Endothelial cell of umbilical vein (primary cell): Measurements from ENCODE around the gene TATDN3. TPM values are rescaled to one million over a fixed set of nuclear protein-coding genes. Genes with fewer than 3 reads are reported as not detected.

Experiments used
- BruUV-seq: library from RNA; stranded (reverse); fragments of 400-500 nt; replicated peaks from 2 replicates; lab custom pipeline; 2021; lab: Mats Ljungman, UMichigan
- CTCF ChIA-PET: fragments of 300-600, 350-600 bp; sonication (Branson Sonifier 250); formaldehyde crosslinking; loops from one replicate; lab custom pipeline; 2021; ENCODE audit warnings: antibody characterized with exemption, inconsistent platforms; lab: Charles Lee
- POLR2A ChIA-PET: fragments of 300-600, 350-600 bp; sonication (Branson Sonifier 250); formaldehyde crosslinking; loops from one replicate; lab custom pipeline; 2021; ENCODE audit warnings: antibody characterized with exemption, inconsistent platforms; lab: Charles Lee
- DNase-seq: peaks from one replicate; pipeline ENCODE4 v3.0.0-alpha.2; 2011; ENCODE audit warnings: low read depth, low spot score
- FAIRE-seq: peaks from 2 replicates; lab custom pipeline; 2011; peaks lifted over from hg19 to GRCh38; lab: Jason Lieb, UNC
- H2AFZ ChIP-seq: 2 replicates; pipeline ENCODE4 v1.6.0; 2012; ENCODE audit warnings: low read depth, low read length, control low read depth, inconsistent platforms
- H3K27ac ChIP-seq: 2 replicates; pipeline ENCODE4 v1.5.1; 2011; ENCODE audit warnings: low read depth, mild to moderate bottlenecking, control low read depth, low read length, moderate library complexity; ENCODE audit not compliant: insufficient read depth
- H3K27me3 ChIP-seq, 2 experiments: 2 replicates each; pipeline versions ENCODE4 v1.6.0 to v1.6.1; 2011; ENCODE audit warnings: low read length in 2 of 2, mixed read lengths in 1 of 2; ENCODE audit not compliant: control insufficient read depth in 2 of 2, insufficient read depth in 2 of 2
- H3K36me3 ChIP-seq, 2 experiments: 2 replicates in 1 of 2; 3 replicates in 1 of 2; pipeline ENCODE4 v1.5.1; 2011; ENCODE audit warnings: low read length in 2 of 2, mild to moderate bottlenecking in 1 of 2, moderate library complexity in 1 of 2; ENCODE audit not compliant: control insufficient read depth in 2 of 2, insufficient read depth in 2 of 2; ENCODE audit errors: extremely low read depth in 1 of 2
- H3K4me1 ChIP-seq: 3 replicates; pipeline ENCODE4 v1.5.1; 2011; ENCODE audit warnings: mild to moderate bottlenecking, low read length; ENCODE audit not compliant: control insufficient read depth, insufficient read depth; ENCODE audit errors: extremely low read depth
- H3K4me2 ChIP-seq: 2 replicates; pipeline ENCODE4 v1.6.1; 2011; ENCODE audit warnings: low read length, control low read depth, mixed read lengths; ENCODE audit not compliant: insufficient read depth
- H3K4me3 ChIP-seq, 3 experiments: fragments of 200-600 bp in 1 of 3; sonication (generic), shearing (Covaris generic) in 1 of 3; replicated peaks in 1 of 3; 2 replicates each; pipeline ENCODE4 v1.5.1; 2011 to 2016; ENCODE audit warnings: control low read depth in 3 of 3, low read length in 3 of 3, mild to moderate bottlenecking in 2 of 3, inconsistent platforms in 1 of 3, low read depth in 1 of 3, moderate library complexity in 1 of 3; ENCODE audit not compliant: insufficient read depth in 1 of 3
- H3K79me2 ChIP-seq: 2 replicates; pipeline ENCODE4 v1.6.0; 2012; ENCODE audit warnings: low read length, inconsistent platforms; ENCODE audit not compliant: control insufficient read depth, insufficient read depth
- H3K9ac ChIP-seq: replicated peaks from 2 replicates; pipeline ENCODE3; 2011; ENCODE audit warnings: low read length, control low read depth; ENCODE audit not compliant: insufficient read depth; ENCODE audit errors: extremely low read depth
- H3K9me1 ChIP-seq: replicated peaks from 3 replicates; pipeline ENCODE4 v1.6.0; 2011; ENCODE audit warnings: mild to moderate bottlenecking, low read length; ENCODE audit not compliant: control insufficient read depth, insufficient read depth; ENCODE audit errors: extremely low read depth
- H3K9me3 ChIP-seq: replicated peaks from 2 replicates; pipeline ENCODE4 v1.5.1; 2012; ENCODE audit warnings: low read length, inconsistent platforms; ENCODE audit not compliant: control insufficient read depth, insufficient read depth
- H4K20me1 ChIP-seq: replicated peaks from 2 replicates; pipeline ENCODE3; 2011; ENCODE audit warnings: mild to moderate bottlenecking, low read length; ENCODE audit not compliant: control insufficient read depth, insufficient read depth; ENCODE audit errors: extremely low read depth
- EZH2 ChIP-seq: IDR thresholded peaks from 2 replicates; pipeline ENCODE4 v1.6.1; 2012; ENCODE audit warnings: borderline replicate concordance, low read depth, mild to moderate bottlenecking, moderate library complexity, low read length, inconsistent platforms; ENCODE audit not compliant: severe bottlenecking
- FOS ChIP-seq: IDR thresholded peaks from 2 replicates; pipeline ENCODE4 v1.6.1; 2011; ENCODE audit warnings: mild to moderate bottlenecking, low read length, moderate library complexity, borderline replicate concordance; ENCODE audit not compliant: insufficient read depth
- JUN ChIP-seq: IDR thresholded peaks from 2 replicates; pipeline ENCODE4 v1.6.1; 2011; ENCODE audit warnings: borderline replicate concordance, low read depth; ENCODE audit not compliant: insufficient read length, insufficient read depth
- MYC ChIP-seq: IDR thresholded peaks from one replicate; pipeline ENCODE4 v1.6.1; 2011; ENCODE audit warnings: mild to moderate bottlenecking, low read depth, low read length
- POLR2A ChIP-seq: IDR thresholded peaks from 2 replicates; pipeline ENCODE4 v1.6.1; 2012; ENCODE audit warnings: low read depth, mild to moderate bottlenecking, control low read depth, low read length
- POLR2AphosphoS5 ChIP-seq: IDR thresholded peaks from 2 replicates; pipeline ENCODE4 v1.6.1; 2012; ENCODE audit warnings: low read depth, mild to moderate bottlenecking, control low read depth, low read length, moderate library complexity; ENCODE audit not compliant: insufficient read depth
- dilution Hi-C: fragments of 300-500 bp; cut with MboI; formaldehyde crosslinking; loops from one replicate; pipeline ENCODE4 v1.15.0; 2019; ENCODE audit warnings: low sequenced_read_pairs; ENCODE audit not compliant: extremely low pct_ligation_motif_present
- intact Hi-C: fragments of 100-400 bp; cut with micrococcal nuclease; formaldehyde crosslinking; loops from one replicate; pipeline ENCODE4 v1.10.0; 2022
- polyA plus RNA-seq, 4 experiments: library from polyadenylated mRNA; depleted of rRNA in 3 of 4; stranded (reverse) in 3 of 4; unstranded in 1 of 4; fragments of >200 nt; gene quantifications; 2 replicates each; pipeline versions ENCODE4 v1.2.1 to v1.2.3, GENCODE V29; 2011 to 2012; ENCODE audit warnings: missing spikeins in 1 of 4
- total RNA-seq: library from RNA; stranded (reverse); gene quantifications from 2 replicates; pipeline ENCODE4 v1.2.3, GENCODE V29; 2021
- TF ChIP-seq, protein P1 (sequence below), 2 donors: IDR thresholded peaks; 1 replicate in 1 of 2; 2 replicates in 1 of 2; pipeline ENCODE4 v1.5.1; 2011; ENCODE audit warnings: low read length in 2 of 2, mild to moderate bottlenecking in 2 of 2, moderate library complexity in 2 of 2, control low read depth in 1 of 2, inconsistent platforms in 1 of 2, low read depth in 1 of 2; ENCODE audit not compliant: insufficient read depth in 1 of 2; ENCODE audit errors: extremely low read depth in 1 of 2
- TF ChIP-seq, protein P2 (sequence below): IDR thresholded peaks from 2 replicates; pipeline ENCODE4 v1.6.1; 2011; ENCODE audit not compliant: insufficient read depth, insufficient read length

Gene TATDN3
- total and polyA plus RNA-seq, 2 donors (not counting 3 experiments of a cell fraction or from before 2014, with no cell fraction given) = 4.3 to 8.0 TPM

DNA sequence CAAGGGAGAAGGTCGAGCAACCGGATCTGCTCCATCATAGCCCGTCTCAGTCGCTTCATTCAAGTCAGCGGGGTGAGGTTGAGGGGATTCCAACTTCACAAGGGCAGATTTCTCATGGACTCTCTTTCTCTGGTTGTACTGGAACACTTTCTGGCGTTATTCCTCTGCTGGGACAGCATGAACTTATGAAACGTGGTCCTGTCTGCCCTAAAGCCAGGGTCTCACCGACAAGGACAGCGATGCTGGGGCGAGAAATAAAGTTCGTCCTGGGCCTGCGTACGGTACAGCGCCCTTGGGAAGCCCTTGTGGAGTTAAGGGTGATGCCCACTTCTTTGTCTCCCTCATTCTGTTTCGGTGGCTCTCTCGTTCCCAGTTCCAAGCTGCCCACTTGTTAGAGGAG is 65.1 kb downstream of the TATDN3 start:
- H3K4me3 ChIP-seq = no peak overlapping the region
- no peak for TF ChIP-seq JUN
- TF ChIP-seq MYC = no peak
- TF ChIP-seq POLR2AphosphoS5 = no peak
- TF ChIP-seq, protein P1, sequence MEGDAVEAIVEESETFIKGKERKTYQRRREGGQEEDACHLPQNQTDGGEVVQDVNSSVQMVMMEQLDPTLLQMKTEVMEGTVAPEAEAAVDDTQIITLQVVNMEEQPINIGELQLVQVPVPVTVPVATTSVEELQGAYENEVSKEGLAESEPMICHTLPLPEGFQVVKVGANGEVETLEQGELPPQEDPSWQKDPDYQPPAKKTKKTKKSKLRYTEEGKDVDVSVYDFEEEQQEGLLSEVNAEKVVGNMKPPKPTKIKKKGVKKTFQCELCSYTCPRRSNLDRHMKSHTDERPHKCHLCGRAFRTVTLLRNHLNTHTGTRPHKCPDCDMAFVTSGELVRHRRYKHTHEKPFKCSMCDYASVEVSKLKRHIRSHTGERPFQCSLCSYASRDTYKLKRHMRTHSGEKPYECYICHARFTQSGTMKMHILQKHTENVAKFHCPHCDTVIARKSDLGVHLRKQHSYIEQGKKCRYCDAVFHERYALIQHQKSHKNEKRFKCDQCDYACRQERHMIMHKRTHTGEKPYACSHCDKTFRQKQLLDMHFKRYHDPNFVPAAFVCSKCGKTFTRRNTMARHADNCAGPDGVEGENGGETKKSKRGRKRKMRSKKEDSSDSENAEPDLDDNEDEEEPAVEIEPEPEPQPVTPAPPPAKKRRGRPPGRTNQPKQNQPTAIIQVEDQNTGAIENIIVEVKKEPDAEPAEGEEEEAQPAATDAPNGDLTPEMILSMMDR (IDR thresholded peaks at IDR 0.05; ENCODE audit: extremely low read depth in 1 of 2, insufficient read depth in 1 of 2, low read depth in 1 of 2, low read length in 2 of 2) = no peak
- no peak for TF ChIP-seq EZH2
- TF ChIP-seq, protein P2, sequence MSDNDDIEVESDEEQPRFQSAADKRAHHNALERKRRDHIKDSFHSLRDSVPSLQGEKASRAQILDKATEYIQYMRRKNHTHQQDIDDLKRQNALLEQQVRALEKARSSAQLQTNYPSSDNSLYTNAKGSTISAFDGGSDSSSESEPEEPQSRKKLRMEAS = no peak
- no peak for TF ChIP-seq POLR2A
- TF ChIP-seq FOS = no peak
- no peak overlapping the region for H3K9ac ChIP-seq
- intact Hi-C loops = loop anchor here (2.0 to 5.0 kb wide), 2 partner anchors 34 to 190 kb away; no protein-coding TSS in a partner anchor
- H3K27me3 ChIP-seq = no peaks in the 10 kb centered on the region
- H3K27ac ChIP-seq = no peak overlapping the region
- H3K9me1 ChIP-seq = no peaks in the 10 kb centered on the region
- no peaks in the 10 kb centered on the region for H4K20me1 ChIP-seq
- H3K79me2 ChIP-seq = peaks cover 31% of the 10 kb centered on the region
- no peaks in the 10 kb centered on the region for H3K36me3 ChIP-seq
- no TSS peak for BruUV-seq
- no peak overlapping the region for H3K4me2 ChIP-seq
- DNase-seq (no peak), FAIRE-seq (no peak)
- peaks cover 19% of the 10 kb centered on the region for H3K4me1 ChIP-seq
- ChIA-PET POLR2A (no interaction called here), CTCF (interaction anchor here (0.6 to 2.2 kb wide), 3 partner anchors 46 to 1148 kb away, joined by 3 to 11 read pairs (median 3); no protein-coding TSS in a partner anchor)
- dilution Hi-C loops = no loop called here
- H3K9me3 ChIP-seq = no peaks in the 10 kb centered on the region
- no peak overlapping the region for H2AFZ ChIP-seq
